ENCODE measurements around the gene SEZ6L2. TPM values are rescaled to one million over a fixed set of nuclear protein-coding genes. Genes with fewer than 3 reads are reported as not detected.

Gene SEZ6L2
- total and polyA plus RNA-seq, 2 of the 8 experiments (the other 6 are each of a cell fraction or from before 2014, with no cell fraction given): 43.5 to 47.7 TPM

DNA sequence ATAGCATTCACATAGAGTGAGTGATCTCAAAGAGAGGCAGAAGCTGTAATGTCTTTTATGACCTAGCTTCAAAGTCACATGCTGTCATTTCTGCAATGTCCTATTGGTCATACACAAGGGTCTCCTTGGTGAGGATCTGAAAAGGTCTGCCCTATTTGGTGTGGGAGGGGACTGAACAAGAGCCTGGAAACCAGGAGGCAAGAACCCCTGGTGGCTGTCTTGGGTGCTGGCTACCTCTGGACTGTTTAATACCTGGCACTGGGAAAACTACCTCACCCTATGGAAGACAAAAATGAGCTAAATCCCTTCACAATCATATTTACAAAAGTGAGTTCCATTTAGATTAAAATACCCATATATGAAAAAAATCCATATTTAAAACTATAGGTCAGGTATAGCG lies 17.6 kb upstream of the SEZ6L2 start (continued):
- TF ChIP-seq, protein P1, sequence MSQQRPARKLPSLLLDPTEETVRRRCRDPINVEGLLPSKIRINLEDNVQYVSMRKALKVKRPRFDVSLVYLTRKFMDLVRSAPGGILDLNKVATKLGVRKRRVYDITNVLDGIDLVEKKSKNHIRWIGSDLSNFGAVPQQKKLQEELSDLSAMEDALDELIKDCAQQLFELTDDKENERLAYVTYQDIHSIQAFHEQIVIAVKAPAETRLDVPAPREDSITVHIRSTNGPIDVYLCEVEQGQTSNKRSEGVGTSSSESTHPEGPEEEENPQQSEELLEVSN (IDR thresholded peaks at IDR 0.05): no peak
- TF ChIP-seq TEAD4 (IDR thresholded peaks at IDR 0.05; ENCODE audit: low read depth, low read length) (no peak), NRF1 (IDR thresholded peaks at IDR 0.05; ENCODE audit: low read depth, low read length) (no peak), BCL11A (IDR thresholded peaks at IDR 0.05; ENCODE audit: low read depth in 2 of 2, low read length in 2 of 2) (no peak), CBX8 (IDR thresholded peaks at IDR 0.05; ENCODE audit: borderline replicate concordance, low read depth, low read length) (no peak)
